Gastrocnemius medialis (tissue), 4 donors: ENCODE results near the gene NELFA. TPM values are rescaled to one million over a fixed set of nuclear protein-coding genes. Genes with fewer than 3 reads are reported as not detected.

Experiments
- ATAC-seq, 2 donors: fragments of 150-250 bp; one replicate each; pipeline ENCODE4 v1.9.1; 2016
- DNase-seq, 2 donors: peaks; one replicate each; pipeline ENCODE4 v3.0.0-alpha.2; 2019
- H3K27ac ChIP-seq, 4 donors: fragments of 200-600 bp; sonication (generic); 1 replicate in 1 of 4; 2 replicates in 3 of 4; pipeline ENCODE4 v1.5.1; 2016 to 2018; ENCODE audit warnings: mild to moderate bottlenecking in 2 of 4, moderate library complexity in 1 of 4
- H3K27me3 ChIP-seq, 3 donors: fragments of 200-600 bp; sonication (generic) in 2 of 3; 1 replicate in 1 of 3; 2 replicates in 2 of 3; pipeline versions ENCODE4 v1.5.1 to v1.6.0; 2016 to 2019; ENCODE audit warnings: mild to moderate bottlenecking in 1 of 3, moderate library complexity in 1 of 3
- H3K36me3 ChIP-seq, 2 donors: fragments of 200-600 bp; sonication (generic) in 1 of 2; one replicate each; pipeline ENCODE4 v1.5.1; 2017 to 2018
- H3K4me1 ChIP-seq, 2 donors: fragments of 200-600 bp; sonication (generic) in 1 of 2; one replicate each; pipeline ENCODE4 v1.5.1; 2016 to 2017; ENCODE audit warnings: mild to moderate bottlenecking in 2 of 2
- H3K4me3 ChIP-seq, 4 donors: fragments of 200-600 bp; sonication (generic) in 3 of 4; 1 replicate in 1 of 4; 2 replicates in 3 of 4; pipeline ENCODE4 v1.5.1; 2016 to 2019; ENCODE audit warnings: mild to moderate bottlenecking in 2 of 4
- H3K9me3 ChIP-seq, 3 donors: fragments of 200-600 bp; sonication (generic) in 2 of 3; 1 replicate in 1 of 3; 2 replicates in 2 of 3; pipeline ENCODE4 v1.5.1; 2016 to 2019
- POLR2A ChIP-seq, 2 donors: fragments of 450-650 bp; IDR thresholded peaks; one replicate each; pipeline ENCODE4 v1.6.1; 2017; ENCODE audit warnings: antibody characterized with exemption in 2 of 2, mild to moderate bottlenecking in 2 of 2, moderate library complexity in 2 of 2
- in situ Hi-C, 4 donors: fragments of 200-750 bp; cut with MboI; loops; one replicate each; pipeline versions ENCODE4 v1.15.0 to v1.8.0; 2017; ENCODE audit warnings: low sequenced_read_pairs in 4 of 4
- intact Hi-C: fragments of 100-400 bp; cut with DNase I; formaldehyde crosslinking; loops from one replicate; pipeline ENCODE4 v1.15.1; 2023; ENCODE audit warnings: low total_unique reads
- total RNA-seq, 4 donors: library from RNA; depleted of rRNA; stranded (reverse); fragments of >200 nt; gene quantifications; one replicate each; pipeline versions ENCODE4 v1.1.0 to v1.2.3, GENCODE V29; 2016
- TF ChIP-seq, protein P1 (sequence below), 5 experiments: fragments of 450-650 bp in 3 of 5; fragments of 200-600 bp in 2 of 5; sonication (generic) in 2 of 5; IDR thresholded peaks in 4 of 5; conservative IDR thresholded peaks in 1 of 5; 1 replicate in 4 of 5; 2 replicates in 1 of 5; pipeline ENCODE4 v1.5.1; 2016 to 2019; ENCODE audit warnings: antibody characterized with exemption in 5 of 5, mild to moderate bottlenecking in 3 of 5, moderate library complexity in 3 of 5

Gene NELFA
- total RNA-seq, 4 donors from 2014 or later: 8.1 to 21.1 (median 15.9) TPM

DNA sequence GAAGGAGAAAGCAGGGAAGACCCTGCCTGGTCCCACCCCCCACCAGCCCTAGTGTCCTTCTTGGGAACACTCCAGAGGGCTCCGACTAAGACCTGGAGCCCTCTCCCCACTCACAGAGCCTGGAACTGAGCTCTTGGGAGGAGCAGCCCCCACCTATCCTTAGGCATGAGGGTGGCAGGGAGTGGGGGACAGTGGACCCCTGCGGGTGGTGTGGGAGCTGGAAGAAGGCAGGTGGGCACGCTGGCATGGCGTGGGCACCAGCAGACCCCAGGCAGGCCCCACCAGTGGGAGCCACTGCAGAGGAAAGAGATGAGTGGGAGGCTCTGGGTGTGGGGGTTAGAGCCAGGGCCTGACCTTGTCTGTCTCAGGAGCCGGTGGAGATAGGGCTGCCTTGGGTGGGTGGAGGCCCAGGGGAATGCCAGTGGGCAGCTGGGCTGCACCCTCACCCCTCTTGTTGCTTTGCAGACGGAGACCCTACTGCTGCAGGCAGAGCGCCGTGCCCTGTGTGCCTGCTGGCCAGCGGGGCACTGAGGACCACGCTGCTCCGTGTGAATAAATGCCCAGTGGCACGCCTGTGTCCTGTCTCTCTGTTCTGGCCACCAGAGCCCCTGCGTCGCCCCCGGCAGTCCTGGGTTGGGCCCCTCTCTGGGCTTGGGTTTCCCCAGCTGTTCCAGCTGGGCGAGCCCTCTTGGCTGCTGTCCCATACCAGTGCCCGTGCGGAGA lies 34.8 kb upstream of the NELFA start:
- DNase-seq (no peak), ATAC-seq (no peak)
- Histone ChIP-seq H3K4me1 (peaks cover 0 to 15% of the 10 kb centered on the region in 2 donors), H3K36me3 (no peaks in the 10 kb centered on the region), H3K9me3 (no peaks in the 10 kb centered on the region), H3K4me3 (no peak overlapping the region), H3K27ac (no peak overlapping the region), H3K27me3 (peaks cover 22 to 61% (median 48%) of the 10 kb centered on the region in 3 donors)
- in situ Hi-C loops: no loop called here
- intact Hi-C loops: no loop called here
- no peak for TF ChIP-seq POLR2A (IDR thresholded peaks at IDR 0.05)
- TF ChIP-seq, protein P1, sequence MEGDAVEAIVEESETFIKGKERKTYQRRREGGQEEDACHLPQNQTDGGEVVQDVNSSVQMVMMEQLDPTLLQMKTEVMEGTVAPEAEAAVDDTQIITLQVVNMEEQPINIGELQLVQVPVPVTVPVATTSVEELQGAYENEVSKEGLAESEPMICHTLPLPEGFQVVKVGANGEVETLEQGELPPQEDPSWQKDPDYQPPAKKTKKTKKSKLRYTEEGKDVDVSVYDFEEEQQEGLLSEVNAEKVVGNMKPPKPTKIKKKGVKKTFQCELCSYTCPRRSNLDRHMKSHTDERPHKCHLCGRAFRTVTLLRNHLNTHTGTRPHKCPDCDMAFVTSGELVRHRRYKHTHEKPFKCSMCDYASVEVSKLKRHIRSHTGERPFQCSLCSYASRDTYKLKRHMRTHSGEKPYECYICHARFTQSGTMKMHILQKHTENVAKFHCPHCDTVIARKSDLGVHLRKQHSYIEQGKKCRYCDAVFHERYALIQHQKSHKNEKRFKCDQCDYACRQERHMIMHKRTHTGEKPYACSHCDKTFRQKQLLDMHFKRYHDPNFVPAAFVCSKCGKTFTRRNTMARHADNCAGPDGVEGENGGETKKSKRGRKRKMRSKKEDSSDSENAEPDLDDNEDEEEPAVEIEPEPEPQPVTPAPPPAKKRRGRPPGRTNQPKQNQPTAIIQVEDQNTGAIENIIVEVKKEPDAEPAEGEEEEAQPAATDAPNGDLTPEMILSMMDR (IDR thresholded peaks at IDR 0.05 in 4 of 5, conservative IDR thresholded peaks at IDR 0.05 in 1 of 5): no peak

DNA sequence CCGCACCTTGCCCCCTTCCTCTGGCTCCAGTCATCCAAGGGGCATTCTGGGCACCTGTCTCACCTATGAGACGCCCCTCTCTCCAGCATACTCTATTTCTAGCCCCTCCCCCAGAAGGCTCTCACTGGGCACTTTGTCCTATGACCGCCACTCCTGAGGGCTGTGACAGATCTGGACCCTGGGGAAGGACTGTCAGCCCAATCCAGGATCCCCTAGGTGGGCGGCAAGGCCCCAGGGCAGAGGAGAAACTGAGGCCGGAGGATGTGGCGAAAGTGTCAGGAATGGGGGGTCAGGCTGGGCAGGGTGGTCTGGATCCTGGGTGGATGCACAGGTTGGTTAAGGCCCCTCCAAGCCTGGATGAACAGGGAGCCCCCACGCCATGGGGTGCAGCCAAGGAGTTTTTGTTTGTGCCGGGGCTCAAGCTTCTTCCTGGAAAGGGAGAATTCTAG lies 34.2 kb upstream of the NELFA start:
- ATAC-seq (no peak), DNase-seq (no peak)
- in situ Hi-C loops (no loop called here), intact Hi-C loops (no loop called here)
- Histone ChIP-seq H3K4me1 (peaks cover 0 to 15% of the 10 kb centered on the region in 2 donors), H3K9me3 (no peaks in the 10 kb centered on the region), H3K36me3 (no peaks in the 10 kb centered on the region), H3K27ac (no peak overlapping the region), H3K27me3 (peaks cover 22 to 64% (median 48%) of the 10 kb centered on the region in 3 donors), H3K4me3 (no peak overlapping the region)
- TF ChIP-seq, protein P1 (IDR thresholded peaks at IDR 0.05 in 4 of 5, conservative IDR thresholded peaks at IDR 0.05 in 1 of 5): no peak
- no peak for TF ChIP-seq POLR2A (IDR thresholded peaks at IDR 0.05)

DNA sequence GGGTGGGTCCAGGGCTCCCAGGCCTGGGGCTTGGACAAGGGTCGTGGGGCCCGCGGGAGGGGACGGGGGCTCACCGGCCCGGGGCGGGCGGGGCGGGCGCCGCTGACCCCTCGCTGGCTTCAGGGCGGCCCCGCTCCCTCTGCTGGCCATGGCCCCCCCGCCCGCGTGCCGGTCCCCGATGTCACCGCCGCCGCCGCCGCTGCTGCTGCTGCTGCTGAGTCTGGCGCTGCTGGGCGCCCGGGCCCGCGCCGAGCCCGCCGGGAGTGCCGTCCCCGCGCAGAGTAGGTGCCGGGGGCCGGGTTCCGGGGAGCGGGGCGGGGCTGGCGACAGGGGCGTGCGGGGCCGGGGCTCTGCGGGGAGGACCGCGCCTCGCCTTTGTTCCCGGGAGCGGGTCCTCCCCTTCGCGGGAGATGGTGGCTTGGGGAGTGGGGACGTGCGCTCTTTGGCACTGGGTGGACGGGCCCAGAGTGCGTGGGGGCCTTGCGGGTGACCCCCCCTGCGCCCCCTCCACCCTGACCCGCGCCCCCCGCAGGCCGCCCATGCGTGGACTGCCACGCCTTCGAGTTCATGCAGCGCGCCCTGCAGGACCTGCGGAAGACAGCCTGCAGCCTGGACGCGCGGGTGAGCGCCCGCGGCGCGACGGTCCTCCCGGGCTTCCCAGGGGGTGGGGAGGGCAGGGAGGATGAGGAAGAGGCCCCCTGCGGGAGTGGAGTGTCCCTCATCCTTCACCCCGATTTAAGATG lies 33.6 kb upstream of the NELFA start:
- Histone ChIP-seq H3K27ac (no peak overlapping the region), H3K4me1 (peaks cover 0 to 15% of the 10 kb centered on the region in 2 donors), H3K9me3 (no peaks in the 10 kb centered on the region), H3K36me3 (no peaks in the 10 kb centered on the region), H3K27me3 (peaks cover 22 to 64% (median 48%) of the 10 kb centered on the region in 3 donors), H3K4me3 (peak overlapping the region; percentile 61 to 68 (median 65))
- no peak for TF ChIP-seq POLR2A (IDR thresholded peaks at IDR 0.05)
- TF ChIP-seq, protein P1 (IDR thresholded peaks at IDR 0.05 in 4 of 5, conservative IDR thresholded peaks at IDR 0.05 in 1 of 5): no peak
- intact Hi-C loops: no loop called here
- DNase-seq (no peak), ATAC-seq (no peak)
- in situ Hi-C loops: no loop called here

DNA sequence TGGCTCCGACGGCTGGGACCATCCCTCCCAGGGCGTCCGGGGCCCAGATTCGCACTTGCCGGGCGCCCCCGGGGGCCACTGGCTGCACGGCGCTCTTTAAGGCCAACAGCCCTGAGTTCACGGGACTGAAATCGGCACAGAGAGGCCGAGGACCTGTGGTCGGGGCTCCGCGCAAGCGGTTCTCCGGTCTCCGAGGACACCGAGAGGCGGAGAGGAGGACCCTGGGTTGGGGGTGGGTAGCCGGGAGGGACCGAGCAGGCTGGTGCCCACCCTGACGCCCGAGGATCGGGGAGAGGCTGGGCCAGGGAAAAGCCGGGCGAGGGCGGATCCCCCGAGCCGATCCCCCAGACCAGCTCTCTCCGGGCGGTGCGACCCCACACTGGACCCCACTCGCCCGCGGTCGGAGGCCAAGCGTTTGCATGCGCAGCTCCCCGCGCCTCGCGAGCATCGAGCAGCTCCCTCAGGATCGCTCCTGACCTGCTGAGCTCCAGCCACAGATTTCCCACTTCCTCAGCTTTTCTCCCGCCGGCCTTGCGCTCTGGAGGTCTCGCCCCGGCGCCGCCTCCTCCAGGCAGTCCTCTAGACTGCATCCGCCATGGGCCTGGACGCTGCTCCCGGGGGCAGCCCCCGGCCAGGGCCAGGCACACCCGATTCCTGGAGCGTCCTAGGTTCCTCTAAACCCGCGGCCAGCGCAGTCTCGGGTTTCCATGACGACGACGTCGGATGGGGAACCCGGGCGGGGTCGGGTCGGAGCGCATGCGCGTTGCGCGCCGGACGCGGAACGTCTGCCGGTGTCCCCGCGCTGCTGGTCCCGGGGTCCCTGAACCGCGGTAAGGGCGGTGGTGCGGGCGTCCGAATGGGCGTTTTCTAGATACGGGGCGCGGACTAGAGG lies 32.7 kb upstream of the NELFA start:
- TF ChIP-seq, protein P1 (IDR thresholded peaks at IDR 0.05 in 4 of 5, conservative IDR thresholded peaks at IDR 0.05 in 1 of 5): no peak
- no peak for TF ChIP-seq POLR2A (IDR thresholded peaks at IDR 0.05)
- Histone ChIP-seq H3K27me3 (peaks cover 22 to 61% (median 48%) of the 10 kb centered on the region in 3 donors), H3K4me1 (peaks cover 0 to 15% of the 10 kb centered on the region in 2 donors), H3K9me3 (no peaks in the 10 kb centered on the region), H3K4me3 (peak overlapping the region; percentile 61 to 68 (median 65)), H3K27ac (no peak overlapping the region), H3K36me3 (no peaks in the 10 kb centered on the region)
- ATAC-seq (peak in 1 of 2 donors; percentile 11), DNase-seq (peak; percentile 31 to 43)
- in situ Hi-C loops (no loop called here), intact Hi-C loops (no loop called here)
